Gastrocnemius medialis (tissue), 4 donors: ENCODE data around the gene IQGAP2.

Experiments
- CTCF ChIP-seq, 5 experiments: fragments of 450-650 bp in 3 of 5; fragments of 200-600 bp in 2 of 5; sonication (generic) in 2 of 5; IDR thresholded peaks in 4 of 5; conservative IDR thresholded peaks in 1 of 5; 1 replicate in 4 of 5; 2 replicates in 1 of 5; pipeline ENCODE4 v1.5.1; 2016 to 2019; ENCODE audit warnings: antibody characterized with exemption in 5 of 5, mild to moderate bottlenecking in 3 of 5, moderate library complexity in 3 of 5
- POLR2A ChIP-seq, 2 donors: fragments of 450-650 bp; IDR thresholded peaks; one replicate each; pipeline ENCODE4 v1.6.1; 2017; ENCODE audit warnings: antibody characterized with exemption in 2 of 2, mild to moderate bottlenecking in 2 of 2, moderate library complexity in 2 of 2

- TF ChIP-seq CTCF (IDR thresholded peaks at IDR 0.05 in 4 of 5, conservative IDR thresholded peaks at IDR 0.05 in 1 of 5) (no peak), POLR2A (IDR thresholded peaks at IDR 0.05) (no peak)
Measured at GRCh38 chr5:76598531-76598930, 195.4 kb downstream of the IQGAP2 start.
